CD4-positive, alpha-beta T cell treated with Interleukin-1 beta for 1 hour (primary cell): ENCODE results near the gene ZNHIT1.
A peak's percentile ranks its signal among the peaks of the same experiment; 100 is the strongest.
"Not testable (repeated sequence)": the region's sequence is repeated elsewhere in the genome, so short reads cannot be mapped to it uniquely, and the experiment has no call there.

Experiments used
- DNase-seq, 2 donors: peaks; one replicate each; pipeline ENCODE4 v3.0.0-alpha.2; 2020 to 2022

ZNHIT1 gene

GRCh38 chr7:101243646-101244374, 25.8 kb downstream of the ZNHIT1 start:
- no peak for DNase-seq

DNA sequence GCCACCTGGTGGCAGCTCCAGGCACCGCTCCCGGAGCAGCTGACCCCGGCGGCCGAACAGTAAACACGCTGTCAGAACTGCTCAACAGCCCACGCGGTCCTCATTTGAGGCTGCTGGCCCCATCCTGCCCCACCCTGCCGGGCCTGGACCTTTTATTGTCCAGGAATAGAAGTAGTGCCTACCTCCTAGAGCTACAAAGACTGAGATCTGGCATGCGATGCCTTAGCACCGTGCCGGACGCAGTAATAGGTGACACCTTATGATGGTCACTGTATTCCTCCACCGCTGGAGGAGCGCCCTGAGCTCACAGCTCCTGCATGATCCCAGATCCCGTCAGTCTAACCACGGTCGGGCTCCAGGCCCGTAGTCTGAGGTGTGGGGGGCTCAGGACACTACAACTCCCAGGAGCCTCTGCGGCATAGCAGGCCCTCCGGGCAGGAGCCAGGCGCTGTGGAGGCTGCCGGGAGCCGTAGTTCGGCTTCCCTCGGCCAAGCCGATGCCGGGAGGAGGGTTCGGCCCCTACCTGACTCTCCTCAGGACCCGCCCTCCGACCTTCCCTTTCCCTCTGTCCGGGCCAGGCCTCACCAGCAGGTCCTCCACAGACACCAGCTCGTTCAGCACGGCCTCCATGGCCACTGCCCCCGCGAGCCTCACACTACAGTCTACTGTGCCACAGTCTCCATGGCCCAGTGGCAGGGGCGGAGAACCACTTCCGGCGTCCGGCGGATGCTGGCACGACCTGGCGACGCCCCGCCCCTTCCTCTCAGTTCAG, 26.6 kb downstream of the ZNHIT1 start, which contains the start of gene FIS1:
Gene FIS1, minus strand, starts transcription at position 707 of the 772 bp plus-strand sequence. Its CDS starts 77 bp downstream, at position 630.
- peak; percentile 91 to 93 for DNase-seq

GRCh38 chr7:101245147-101245668, 27.2 kb downstream of the ZNHIT1 start:
- no peak for DNase-seq

GRCh38 chr7:101248276-101248675, 30.3 kb downstream of the ZNHIT1 start:
- no peak for DNase-seq

GRCh38 chr7:101250324-101250723, 32.4 kb downstream of the ZNHIT1 start:
- no peak for DNase-seq

- DNase-seq: peak; percentile 98 to 99
Observed at GRCh38 chr7:101251871-101252659, 34.1 kb downstream of the ZNHIT1 start.

DNA sequence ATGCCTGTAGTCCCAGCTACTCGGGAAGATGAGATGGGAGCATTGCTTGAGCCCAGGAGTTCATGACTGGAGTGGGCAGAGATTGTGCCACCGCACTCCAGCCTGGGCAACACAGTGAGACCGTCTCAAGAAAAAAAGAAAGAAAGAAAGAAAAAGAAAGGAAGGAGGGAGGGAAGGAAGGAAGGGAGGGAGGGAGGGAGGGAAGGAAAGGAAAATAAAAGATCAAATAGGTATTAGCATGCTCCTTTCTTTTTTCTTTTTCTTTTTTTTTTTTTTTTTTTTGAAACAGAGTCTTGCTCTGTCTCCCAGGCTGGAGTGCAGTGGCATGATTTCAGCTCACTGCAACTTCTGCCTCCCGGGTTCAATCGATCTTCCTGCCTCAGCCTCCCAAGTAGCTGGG, 35.2 kb downstream of the ZNHIT1 start:
- DNase-seq: not testable (repeated sequence)

DNA sequence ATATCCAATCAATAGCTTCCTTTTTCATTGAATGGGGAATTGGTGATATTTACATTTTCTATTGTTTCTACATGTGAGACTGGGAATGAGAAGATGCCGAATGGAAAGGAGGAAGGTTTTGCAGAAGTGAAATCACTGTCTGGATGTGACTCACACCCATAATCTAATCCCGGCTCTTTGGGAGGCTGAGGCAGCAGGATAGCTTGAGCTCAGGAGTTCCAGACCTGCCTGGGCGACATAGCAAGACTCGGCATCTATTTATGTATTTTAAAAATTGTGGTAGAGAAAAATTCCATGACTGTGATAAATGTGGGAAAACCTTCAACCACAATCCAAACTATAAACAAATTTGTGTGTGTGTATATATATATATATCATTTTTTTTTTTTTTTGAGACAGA, 37.8 kb downstream of the ZNHIT1 start:
- no peak for DNase-seq

GRCh38 chr7:101258243-101258731, 40.3 kb downstream of the ZNHIT1 start:
- DNase-seq: no peak

- DNase-seq: not testable (repeated sequence)
Observed at GRCh38 chr7:101264102-101264706, 46.2 kb downstream of the ZNHIT1 start.

DNA sequence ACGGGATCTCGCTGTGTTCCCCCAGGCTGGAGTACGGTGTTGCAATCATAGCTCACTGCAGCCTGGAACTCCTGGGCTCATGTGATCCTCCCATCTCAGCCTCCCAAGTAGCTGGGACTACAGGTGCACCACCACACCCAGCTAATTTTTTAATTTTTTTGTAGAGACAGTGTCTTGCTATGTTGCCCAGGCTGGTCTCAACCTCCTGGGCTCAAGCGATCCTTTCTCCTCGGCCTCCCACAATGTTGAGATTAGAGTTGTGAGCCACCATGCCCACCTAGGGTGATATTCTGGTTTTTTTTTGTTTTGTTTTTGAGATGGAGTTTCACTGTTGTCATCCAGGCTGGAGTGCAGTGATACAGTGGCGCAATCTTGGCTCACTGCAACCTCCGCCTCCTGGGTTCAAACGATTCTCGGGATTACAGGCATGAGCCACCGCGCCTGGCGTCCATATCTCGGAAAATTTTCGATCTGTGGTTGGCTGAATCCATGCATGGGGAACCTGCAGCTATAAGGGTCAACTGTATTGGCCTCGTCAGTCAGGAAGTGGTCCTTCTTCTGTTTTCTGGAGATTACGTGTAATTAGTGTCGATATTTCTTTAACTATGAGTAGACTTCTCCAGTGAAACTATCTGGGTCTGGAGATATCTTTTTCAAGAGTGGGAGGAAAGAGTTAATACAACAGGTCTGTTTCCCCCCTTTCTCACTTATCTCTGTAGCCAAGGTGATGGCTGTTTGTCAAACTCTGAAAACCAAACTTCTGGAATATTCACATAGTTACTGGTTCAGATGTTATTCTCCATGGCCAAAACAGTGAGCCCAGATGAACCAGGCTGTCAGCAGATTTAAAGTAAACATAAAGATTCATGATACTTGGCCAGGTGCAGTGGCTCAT, 47.9 kb downstream of the ZNHIT1 start:
- DNase-seq: no peak

DNA sequence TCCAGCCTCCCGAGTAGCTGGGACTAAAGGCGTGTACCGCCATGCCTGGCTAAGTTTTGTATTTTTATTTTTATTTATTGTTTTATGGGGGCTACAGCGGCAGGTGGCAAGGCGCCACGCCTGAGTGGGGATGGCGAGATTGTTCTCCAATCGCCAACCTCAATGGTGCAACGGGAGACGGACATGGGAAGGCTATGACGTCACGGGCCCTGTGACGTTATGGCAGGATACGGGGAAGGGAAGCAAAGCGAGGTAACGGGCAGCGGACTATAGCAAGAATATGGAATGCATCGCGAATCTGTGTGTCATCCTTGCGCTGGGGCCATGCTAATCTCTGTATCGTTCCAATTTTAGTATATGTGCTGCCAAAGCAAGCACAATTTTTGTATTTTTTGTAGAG, 51.7 kb downstream of the ZNHIT1 start:
- no peak for DNase-seq

DNA sequence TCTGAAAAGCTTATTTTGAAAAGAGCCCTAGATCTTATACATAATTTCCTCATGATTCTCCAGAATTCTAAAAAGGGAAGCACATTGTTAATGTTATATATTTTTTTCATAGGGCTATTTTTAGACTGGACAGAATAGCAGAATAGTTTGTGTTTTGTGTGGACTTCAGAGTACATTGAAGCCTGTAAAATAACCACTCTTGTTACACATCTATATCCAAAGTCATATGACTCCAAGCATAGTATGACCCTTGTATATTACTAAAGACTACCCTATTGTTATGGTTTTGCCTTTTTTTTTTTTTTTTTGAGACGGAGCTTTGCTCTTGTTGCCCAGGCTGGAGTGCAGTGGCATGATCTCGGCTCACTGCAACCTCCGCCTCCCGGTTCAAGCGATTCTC, 53.1 kb downstream of the ZNHIT1 start:
- no peak for DNase-seq

DNA sequence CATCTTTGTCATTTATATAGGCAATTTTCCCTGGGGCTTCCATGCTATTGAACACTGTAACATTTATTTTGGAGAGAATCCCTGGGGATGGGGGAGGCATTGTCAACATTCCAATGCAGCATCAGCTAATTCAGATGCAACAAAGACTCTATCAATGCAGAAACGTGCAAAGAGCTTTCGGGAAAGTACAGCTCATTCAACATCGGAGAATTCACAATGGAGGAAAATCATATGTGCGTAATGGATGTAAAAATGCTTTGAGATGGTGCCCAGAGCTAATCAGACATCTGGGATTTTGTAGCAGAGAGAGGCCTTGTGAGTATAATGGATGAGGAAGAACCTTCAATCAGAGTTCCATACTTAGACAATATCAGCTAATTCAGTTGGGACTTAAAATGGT, 55.2 kb downstream of the ZNHIT1 start:
- no peak for DNase-seq
